Panc1 (cell line): Measurements from ENCODE around the gene SCRG1. TPM values are rescaled to one million over a fixed set of nuclear protein-coding genes. Genes with fewer than 3 reads are reported as not detected.

Source experiments
- ATAC-seq: fragments of 200-7000 bp; cut with Tn5 transposase; 2 replicates; pipeline ENCODE4 v1.9.1; 2020; ENCODE audit warnings: mild to moderate bottlenecking, moderate library complexity
- BruUV-seq: library from RNA; stranded (reverse); fragments of 400-500 nt; replicated peaks from 2 replicates; lab custom pipeline; 2021; lab: Mats Ljungman, UMichigan
- CTCF ChIA-PET: fragments of 300-600 bp; sonication (Branson Sonifier 250); formaldehyde crosslinking; loops from one replicate; lab custom pipeline; 2022; ENCODE audit warnings: antibody characterized with exemption; lab: Charles Lee
- POLR2A ChIA-PET: fragments of 300-600 bp; sonication (Branson Sonifier 250); formaldehyde crosslinking; loops from one replicate; lab custom pipeline; 2022; ENCODE audit warnings: antibody characterized with exemption; lab: Charles Lee
- DNase-seq: peaks from one replicate; pipeline ENCODE4 v3.0.0-alpha.2; 2010; ENCODE audit warnings: low read depth, low spot score
- H3K27ac ChIP-seq: 2 replicates; pipeline ENCODE4 v1.5.1; 2011; ENCODE audit warnings: mild to moderate bottlenecking, low read length, inconsistent platforms
- H3K27me3 ChIP-seq: fragments of 200-500 bp; sonication (Bioruptor generic); 2 replicates; pipeline ENCODE4 v1.6.0; 2014; ENCODE audit warnings: low read length, inconsistent platforms; ENCODE audit not compliant: control insufficient read depth, insufficient read depth
- H3K36me3 ChIP-seq: fragments of 200-500 bp; sonication (Bioruptor generic); 2 replicates; pipeline ENCODE4 v1.5.1; 2014; ENCODE audit warnings: inconsistent platforms, mild to moderate bottlenecking, low read length, moderate library complexity; ENCODE audit not compliant: control insufficient read depth, insufficient read depth
- H3K4me1 ChIP-seq: 2 replicates; pipeline ENCODE4 v1.5.1; 2011; ENCODE audit warnings: inconsistent platforms, mild to moderate bottlenecking, low read length, moderate library complexity; ENCODE audit not compliant: control insufficient read depth, insufficient read depth
- H3K4me3 ChIP-seq, 2 experiments: 2 replicates each; pipeline ENCODE4 v1.5.1; 2011 to 2012; ENCODE audit warnings: low read depth in 2 of 2, low read length in 2 of 2, mild to moderate bottlenecking in 2 of 2, inconsistent platforms in 1 of 2, moderate library complexity in 1 of 2
- H3K9me3 ChIP-seq: fragments of 200-500 bp; sonication (Bioruptor generic); 2 replicates; pipeline ENCODE4 v1.5.1; 2014; ENCODE audit warnings: low read depth, mild to moderate bottlenecking, inconsistent platforms, low read length, moderate library complexity; ENCODE audit not compliant: control insufficient read depth, insufficient read depth
- CTCF ChIP-seq: fragments of 450-650 bp; IDR thresholded peaks from 2 replicates; pipeline ENCODE4 v1.5.1; 2017; ENCODE audit warnings: mild to moderate bottlenecking
- POLR2AphosphoS5 ChIP-seq: IDR thresholded peaks from 2 replicates; pipeline ENCODE4 v1.6.1; 2012; ENCODE audit warnings: mild to moderate bottlenecking, low read depth, low read length, moderate library complexity
- SIN3A ChIP-seq: IDR thresholded peaks from 2 replicates; pipeline ENCODE4 v1.6.1; 2012; ENCODE audit warnings: low read depth, mild to moderate bottlenecking, low read length, moderate library complexity, borderline replicate concordance; ENCODE audit not compliant: insufficient read depth
- TCF7L2 ChIP-seq: IDR thresholded peaks from 2 replicates; pipeline ENCODE4 v1.6.1; 2011; ENCODE audit warnings: mild to moderate bottlenecking, low read depth, low read length, inconsistent platforms
- in situ Hi-C: cut with HindIII; loops from 2 replicates; pipeline ENCODE4 v1.10.0; 2016; ENCODE audit warnings: low sequenced_read_pairs, low pct_unique_long_range_greater_than_20kb
- intact Hi-C: fragments of 100-400 bp; cut with micrococcal nuclease; formaldehyde crosslinking; loops from one replicate; pipeline ENCODE4 v1.10.0; 2022; ENCODE audit not compliant: unreplicated experiment
- total RNA-seq: library from RNA; stranded (reverse); gene quantifications from one replicate; pipeline ENCODE4 v1.2.1, GENCODE V29; 2021; ENCODE audit not compliant: unreplicated experiment
- TF ChIP-seq, protein P1 (sequence below), 2 experiments: IDR thresholded peaks; 2 replicates each; pipeline ENCODE4 v1.6.1; 2011 to 2012; ENCODE audit warnings: low read depth in 2 of 2, control low read depth in 1 of 2, low read length in 1 of 2, mild to moderate bottlenecking in 1 of 2, moderate library complexity in 1 of 2; ENCODE audit not compliant: insufficient read depth in 1 of 2

Gene SCRG1
- total RNA-seq, 1 experiment from 2014 or later: not detected

GRCh38 chr4:173391701-173392100 is 7.2 kb downstream of the SCRG1 start:
- Histone ChIP-seq H3K36me3 (no peaks in the 10 kb centered on the region), H3K4me3 (no peak overlapping the region), H3K27me3 (no peaks in the 10 kb centered on the region), H3K27ac (no peak overlapping the region), H3K9me3 (no peaks in the 10 kb centered on the region), H3K4me1 (no peaks in the 10 kb centered on the region)
- in situ Hi-C loops: no loop called here
- ATAC-seq: no peak
- intact Hi-C loops: no loop called here
- ChIA-PET POLR2A (no interaction called here), CTCF (no interaction called here)
- TF ChIP-seq, protein P1, sequence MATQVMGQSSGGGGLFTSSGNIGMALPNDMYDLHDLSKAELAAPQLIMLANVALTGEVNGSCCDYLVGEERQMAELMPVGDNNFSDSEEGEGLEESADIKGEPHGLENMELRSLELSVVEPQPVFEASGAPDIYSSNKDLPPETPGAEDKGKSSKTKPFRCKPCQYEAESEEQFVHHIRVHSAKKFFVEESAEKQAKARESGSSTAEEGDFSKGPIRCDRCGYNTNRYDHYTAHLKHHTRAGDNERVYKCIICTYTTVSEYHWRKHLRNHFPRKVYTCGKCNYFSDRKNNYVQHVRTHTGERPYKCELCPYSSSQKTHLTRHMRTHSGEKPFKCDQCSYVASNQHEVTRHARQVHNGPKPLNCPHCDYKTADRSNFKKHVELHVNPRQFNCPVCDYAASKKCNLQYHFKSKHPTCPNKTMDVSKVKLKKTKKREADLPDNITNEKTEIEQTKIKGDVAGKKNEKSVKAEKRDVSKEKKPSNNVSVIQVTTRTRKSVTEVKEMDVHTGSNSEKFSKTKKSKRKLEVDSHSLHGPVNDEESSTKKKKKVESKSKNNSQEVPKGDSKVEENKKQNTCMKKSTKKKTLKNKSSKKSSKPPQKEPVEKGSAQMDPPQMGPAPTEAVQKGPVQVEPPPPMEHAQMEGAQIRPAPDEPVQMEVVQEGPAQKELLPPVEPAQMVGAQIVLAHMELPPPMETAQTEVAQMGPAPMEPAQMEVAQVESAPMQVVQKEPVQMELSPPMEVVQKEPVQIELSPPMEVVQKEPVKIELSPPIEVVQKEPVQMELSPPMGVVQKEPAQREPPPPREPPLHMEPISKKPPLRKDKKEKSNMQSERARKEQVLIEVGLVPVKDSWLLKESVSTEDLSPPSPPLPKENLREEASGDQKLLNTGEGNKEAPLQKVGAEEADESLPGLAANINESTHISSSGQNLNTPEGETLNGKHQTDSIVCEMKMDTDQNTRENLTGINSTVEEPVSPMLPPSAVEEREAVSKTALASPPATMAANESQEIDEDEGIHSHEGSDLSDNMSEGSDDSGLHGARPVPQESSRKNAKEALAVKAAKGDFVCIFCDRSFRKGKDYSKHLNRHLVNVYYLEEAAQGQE (IDR thresholded peaks at IDR 0.05; ENCODE audit: insufficient read depth in 1 of 2, low read depth in 2 of 2, low read length in 1 of 2): no peak
- no peak for TF ChIP-seq SIN3A
- TF ChIP-seq TCF7L2: no peak
- no peak for TF ChIP-seq CTCF
- BruUV-seq: no TSS peak
- DNase-seq: no peak

DNA sequence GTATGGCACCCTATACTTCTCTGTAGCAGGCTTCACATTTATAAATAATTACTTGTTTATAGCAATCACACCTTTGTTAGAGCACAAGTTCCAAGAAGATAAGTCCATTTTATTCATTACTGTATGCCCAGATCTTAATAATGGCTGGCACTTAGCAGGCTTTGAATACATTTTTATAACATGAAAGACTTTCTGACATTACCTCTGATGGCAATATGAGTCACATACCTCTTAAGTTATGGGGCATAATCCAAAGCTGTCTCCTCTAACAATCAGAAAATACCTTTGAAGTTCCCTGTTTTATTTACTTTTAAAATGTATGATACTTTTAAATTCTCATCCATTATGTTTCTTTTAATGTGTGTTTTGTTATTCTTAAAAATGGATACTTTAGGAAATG is 12.2 kb downstream of the SCRG1 start:
- Histone ChIP-seq H3K36me3 (no peaks in the 10 kb centered on the region), H3K9me3 (no peaks in the 10 kb centered on the region), H3K27me3 (no peaks in the 10 kb centered on the region), H3K27ac (no peak overlapping the region), H3K4me3 (no peak overlapping the region), H3K4me1 (no peaks in the 10 kb centered on the region)
- in situ Hi-C loops (no loop called here), intact Hi-C loops (no loop called here)
- TF ChIP-seq SIN3A (no peak), CTCF (no peak), TCF7L2 (no peak), POLR2AphosphoS5 (no peak)
- TF ChIP-seq, protein P1 (IDR thresholded peaks at IDR 0.05; ENCODE audit: insufficient read depth in 1 of 2, low read depth in 2 of 2, low read length in 1 of 2): no peak
- ATAC-seq (no peak), DNase-seq (no peak)
- BruUV-seq: no TSS peak
- ChIA-PET POLR2A (interaction anchor here (0.7 kb wide), 1 partner anchor 277 kb away, joined by 13 read pairs; no protein-coding TSS in a partner anchor), CTCF (interaction anchor here (0.6 to 0.7 kb wide), 2 partner anchors 23 to 394 kb away, joined by 3 to 10 read pairs; no protein-coding TSS in a partner anchor)
